ENCODE measurements around the gene CEP152.

DNA sequence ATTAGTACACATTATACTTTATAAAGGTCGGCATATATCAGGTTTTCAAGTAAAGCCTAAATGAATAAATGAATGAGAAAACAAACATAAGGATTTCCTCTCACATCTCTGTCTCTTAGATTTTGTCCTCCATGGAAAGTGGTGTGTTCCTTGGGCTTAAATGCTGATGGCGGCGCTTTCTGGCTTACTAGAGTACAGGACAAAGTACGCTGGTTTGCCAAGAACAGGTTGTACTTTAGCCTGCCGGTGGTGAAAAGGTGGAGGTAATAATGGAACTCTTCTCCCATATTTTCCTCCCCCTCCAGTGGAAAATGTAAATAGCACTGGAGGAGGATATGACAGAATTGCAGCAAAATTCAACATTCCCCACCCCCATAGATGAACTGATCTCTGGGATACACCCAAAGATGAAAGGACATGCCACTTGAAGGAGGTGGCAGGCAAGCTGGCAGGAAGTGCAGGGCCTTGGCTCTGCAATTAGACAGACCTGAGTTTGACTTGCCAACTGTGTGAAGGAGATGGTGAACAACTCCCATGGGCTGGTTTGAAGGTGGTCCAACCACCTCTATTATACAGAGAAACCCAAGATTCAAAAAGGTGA is 29.3 kb downstream of the CEP152 start:
- TF ChIP-seq, protein P1, sequence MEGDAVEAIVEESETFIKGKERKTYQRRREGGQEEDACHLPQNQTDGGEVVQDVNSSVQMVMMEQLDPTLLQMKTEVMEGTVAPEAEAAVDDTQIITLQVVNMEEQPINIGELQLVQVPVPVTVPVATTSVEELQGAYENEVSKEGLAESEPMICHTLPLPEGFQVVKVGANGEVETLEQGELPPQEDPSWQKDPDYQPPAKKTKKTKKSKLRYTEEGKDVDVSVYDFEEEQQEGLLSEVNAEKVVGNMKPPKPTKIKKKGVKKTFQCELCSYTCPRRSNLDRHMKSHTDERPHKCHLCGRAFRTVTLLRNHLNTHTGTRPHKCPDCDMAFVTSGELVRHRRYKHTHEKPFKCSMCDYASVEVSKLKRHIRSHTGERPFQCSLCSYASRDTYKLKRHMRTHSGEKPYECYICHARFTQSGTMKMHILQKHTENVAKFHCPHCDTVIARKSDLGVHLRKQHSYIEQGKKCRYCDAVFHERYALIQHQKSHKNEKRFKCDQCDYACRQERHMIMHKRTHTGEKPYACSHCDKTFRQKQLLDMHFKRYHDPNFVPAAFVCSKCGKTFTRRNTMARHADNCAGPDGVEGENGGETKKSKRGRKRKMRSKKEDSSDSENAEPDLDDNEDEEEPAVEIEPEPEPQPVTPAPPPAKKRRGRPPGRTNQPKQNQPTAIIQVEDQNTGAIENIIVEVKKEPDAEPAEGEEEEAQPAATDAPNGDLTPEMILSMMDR (IDR thresholded peaks at IDR 0.05; ENCODE audit: insufficient read depth, low read length), result no peak
- TF ChIP-seq POLR2AphosphoS5 (IDR thresholded peaks at IDR 0.05; ENCODE audit: low read depth), result no peak
- TF ChIP-seq, protein P2, sequence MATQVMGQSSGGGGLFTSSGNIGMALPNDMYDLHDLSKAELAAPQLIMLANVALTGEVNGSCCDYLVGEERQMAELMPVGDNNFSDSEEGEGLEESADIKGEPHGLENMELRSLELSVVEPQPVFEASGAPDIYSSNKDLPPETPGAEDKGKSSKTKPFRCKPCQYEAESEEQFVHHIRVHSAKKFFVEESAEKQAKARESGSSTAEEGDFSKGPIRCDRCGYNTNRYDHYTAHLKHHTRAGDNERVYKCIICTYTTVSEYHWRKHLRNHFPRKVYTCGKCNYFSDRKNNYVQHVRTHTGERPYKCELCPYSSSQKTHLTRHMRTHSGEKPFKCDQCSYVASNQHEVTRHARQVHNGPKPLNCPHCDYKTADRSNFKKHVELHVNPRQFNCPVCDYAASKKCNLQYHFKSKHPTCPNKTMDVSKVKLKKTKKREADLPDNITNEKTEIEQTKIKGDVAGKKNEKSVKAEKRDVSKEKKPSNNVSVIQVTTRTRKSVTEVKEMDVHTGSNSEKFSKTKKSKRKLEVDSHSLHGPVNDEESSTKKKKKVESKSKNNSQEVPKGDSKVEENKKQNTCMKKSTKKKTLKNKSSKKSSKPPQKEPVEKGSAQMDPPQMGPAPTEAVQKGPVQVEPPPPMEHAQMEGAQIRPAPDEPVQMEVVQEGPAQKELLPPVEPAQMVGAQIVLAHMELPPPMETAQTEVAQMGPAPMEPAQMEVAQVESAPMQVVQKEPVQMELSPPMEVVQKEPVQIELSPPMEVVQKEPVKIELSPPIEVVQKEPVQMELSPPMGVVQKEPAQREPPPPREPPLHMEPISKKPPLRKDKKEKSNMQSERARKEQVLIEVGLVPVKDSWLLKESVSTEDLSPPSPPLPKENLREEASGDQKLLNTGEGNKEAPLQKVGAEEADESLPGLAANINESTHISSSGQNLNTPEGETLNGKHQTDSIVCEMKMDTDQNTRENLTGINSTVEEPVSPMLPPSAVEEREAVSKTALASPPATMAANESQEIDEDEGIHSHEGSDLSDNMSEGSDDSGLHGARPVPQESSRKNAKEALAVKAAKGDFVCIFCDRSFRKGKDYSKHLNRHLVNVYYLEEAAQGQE (IDR thresholded peaks at IDR 0.05; ENCODE audit: insufficient replicate concordance, low read depth), result no peak
- TF ChIP-seq GABPA (IDR thresholded peaks at IDR 0.05; ENCODE audit: low read depth), result no peak
- no peak for TF ChIP-seq SPI1 (IDR thresholded peaks at IDR 0.05; ENCODE audit: borderline replicate concordance, low read depth)
